WTC11 (cell line): ENCODE measurements around the gene ADH1C. TPM values are rescaled to one million over a fixed set of nuclear protein-coding genes. Genes with fewer than 3 reads are reported as not detected.
"Not testable (repeated sequence)": the region's sequence is repeated elsewhere in the genome, so short reads cannot be mapped to it uniquely, and the experiment has no call there.

Source experiments
- ATAC-seq: fragments of 200-7000 bp; cut with Tn5 transposase; 2 replicates; pipeline ENCODE4 v1.10.0; 2021; ENCODE audit warnings: mild to moderate bottlenecking, moderate library complexity
- CTCF ChIA-PET: fragments of 300-600 bp; sonication (Branson Sonifier 250); formaldehyde crosslinking; loops from one replicate; lab custom pipeline; 2021; ENCODE audit warnings: antibody characterized with exemption; lab: Charles Lee
- POLR2A ChIA-PET: fragments of 350-600 bp; sonication (Branson Sonifier 250); formaldehyde crosslinking; loops from one replicate; lab custom pipeline; 2021; ENCODE audit warnings: antibody characterized with exemption; lab: Charles Lee
- DNase-seq: peaks from one replicate; pipeline ENCODE4 v3.0.0; 2021; ENCODE audit warnings: low spot score
- H3K27ac Mint-ChIP-seq: 2 replicates; pipeline ENCODE4 v1.8.0; 2021; ENCODE audit warnings: mixed read lengths
- H3K27me3 Mint-ChIP-seq: 2 replicates; pipeline ENCODE4 v1.8.0; 2021; ENCODE audit warnings: low read depth, mild to moderate bottlenecking, moderate library complexity, mixed read lengths
- H3K36me3 Mint-ChIP-seq: 2 replicates; pipeline ENCODE4 v1.8.0; 2021; ENCODE audit warnings: mixed read lengths
- H3K4me1 Mint-ChIP-seq: 2 replicates; pipeline ENCODE4 v1.8.0; 2022; ENCODE audit warnings: mixed read lengths
- H3K4me3 Mint-ChIP-seq: 2 replicates; pipeline ENCODE4 v1.8.0; 2021; ENCODE audit warnings: mild to moderate bottlenecking, moderate library complexity, mixed read lengths
- H3K9me3 Mint-ChIP-seq: 2 replicates; pipeline ENCODE4 v1.8.0; 2021; ENCODE audit warnings: mixed read lengths
- AR ChIP-seq: fragments of 250-450 bp; sonication (Bioruptor Pico); IDR thresholded peaks from 2 replicates; pipeline ENCODE4 v1.9.0; 2021; ENCODE audit warnings: mild to moderate bottlenecking
- ATF2 ChIP-seq: sonication (generic); formaldehyde crosslinking; IDR thresholded peaks from 2 replicates; pipeline ENCODE4 v1.8.1; 2022; ENCODE audit warnings: low read depth, missing genetic modification reagents, borderline replicate concordance
- CDX4 ChIP-seq: fragments of 250-450 bp; sonication (Bioruptor Pico); IDR thresholded peaks from 2 replicates; pipeline ENCODE4 v1.9.0; 2021; ENCODE audit warnings: moderate library complexity, mild to moderate bottlenecking, inconsistent platforms, borderline replicate concordance
- CREB1 ChIP-seq: sonication (generic); formaldehyde crosslinking; IDR thresholded peaks from 2 replicates; pipeline ENCODE4 v1.8.0; 2023; ENCODE audit warnings: mild to moderate bottlenecking, missing genetic modification reagents
- CTCF ChIP-seq: fragments of 200-600 bp; IDR thresholded peaks from 2 replicates; pipeline ENCODE4 v1.8.0; 2022; ENCODE audit warnings: antibody characterized with exemption
- E2F5 ChIP-seq: sonication (generic); formaldehyde crosslinking; IDR thresholded peaks from 2 replicates; pipeline ENCODE4 v1.8.1; 2022; ENCODE audit warnings: mild to moderate bottlenecking, moderate library complexity, missing genetic modification reagents
- ETV6 ChIP-seq: sonication (generic); formaldehyde crosslinking; IDR thresholded peaks from 2 replicates; pipeline ENCODE4 v1.8.1; 2022; ENCODE audit warnings: mild to moderate bottlenecking, missing genetic modification reagents
- FOXJ3 ChIP-seq: sonication (generic); formaldehyde crosslinking; IDR thresholded peaks from 2 replicates; pipeline ENCODE4 v1.9.0; 2021; ENCODE audit warnings: missing genetic modification reagents, mild to moderate bottlenecking, borderline replicate concordance
- MXD4 ChIP-seq: fragments of 250-450 bp; sonication (Bioruptor Pico); IDR thresholded peaks from 2 replicates; pipeline ENCODE4 v1.8.0; 2021; ENCODE audit warnings: mild to moderate bottlenecking, moderate library complexity, borderline replicate concordance
- NFYB ChIP-seq: sonication (generic); formaldehyde crosslinking; conservative IDR thresholded peaks from 2 replicates; pipeline ENCODE4 v1.8.0; 2022; ENCODE audit warnings: low read depth, missing genetic modification reagents
- PRRX2 ChIP-seq: fragments of 250-450 bp; sonication (Bioruptor Pico); IDR thresholded peaks from 2 replicates; pipeline ENCODE4 v1.8.0; 2021; ENCODE audit warnings: mild to moderate bottlenecking
- RELA ChIP-seq: sonication (generic); formaldehyde crosslinking; IDR thresholded peaks from 2 replicates; pipeline ENCODE4 v1.8.1; 2022; ENCODE audit warnings: missing genetic modification reagents, mild to moderate bottlenecking, borderline replicate concordance
- SOX15 ChIP-seq: fragments of 250-450 bp; sonication (Bioruptor Pico); IDR thresholded peaks from 2 replicates; pipeline ENCODE4 v1.9.0; 2021; ENCODE audit warnings: mild to moderate bottlenecking
- TP53 ChIP-seq: sonication (generic); formaldehyde crosslinking; IDR thresholded peaks from 2 replicates; pipeline ENCODE4 v1.8.1; 2023; ENCODE audit warnings: mild to moderate bottlenecking, missing genetic modification reagents
- USF2 ChIP-seq: sonication (generic); formaldehyde crosslinking; IDR thresholded peaks from 2 replicates; pipeline ENCODE4 v1.8.1; 2023; ENCODE audit warnings: mild to moderate bottlenecking, missing genetic modification reagents, moderate library complexity
- ZMAT4 ChIP-seq: fragments of 250-450 bp; sonication (Bioruptor Pico); IDR thresholded peaks from 2 replicates; pipeline ENCODE4 v1.9.0; 2021; ENCODE audit warnings: mild to moderate bottlenecking
- ZNF121 ChIP-seq: sonication (generic); formaldehyde crosslinking; IDR thresholded peaks from 2 replicates; pipeline ENCODE4 v1.8.0; 2023; ENCODE audit warnings: missing genetic modification reagents
- ZNF219 ChIP-seq: sonication (generic); formaldehyde crosslinking; IDR thresholded peaks from 2 replicates; pipeline ENCODE4 v1.8.0; 2023; ENCODE audit warnings: missing genetic modification reagents, mild to moderate bottlenecking, borderline replicate concordance
- ZNF423 ChIP-seq: fragments of 250-450 bp; sonication (Bioruptor Pico); IDR thresholded peaks from 2 replicates; pipeline ENCODE4 v2.1.2; 2022; ENCODE audit warnings: mild to moderate bottlenecking, moderate library complexity
- total RNA-seq: library from RNA; stranded (reverse); gene quantifications from 3 replicates; pipeline ENCODE4 v1.2.3, GENCODE V29; 2021

The ADH1C gene
- total RNA-seq, 1 experiment from 2014 or later, result 0.22 TPM

- ChIA-PET CTCF (no interaction called here), POLR2A (no interaction called here)
- H3K36me3 Mint-ChIP-seq, result peaks cover 10% of the 10 kb centered on the region
- H3K27ac Mint-ChIP-seq, result no peak overlapping the region
- no peak for TF ChIP-seq ZNF121
- no peak for TF ChIP-seq MXD4
- no peak for TF ChIP-seq ZNF423 (CRISPR knock-in tag)
- TF ChIP-seq E2F5 (CRISPR knock-in tag), result no peak
- no peak for TF ChIP-seq CDX4 (CRISPR knock-in tag)
- no peak overlapping the region for H3K4me3 Mint-ChIP-seq
- H3K9me3 Mint-ChIP-seq, result peaks cover 45% of the 10 kb centered on the region
- H3K27me3 Mint-ChIP-seq, result no peaks in the 10 kb centered on the region
- peaks cover 10% of the 10 kb centered on the region for H3K4me1 Mint-ChIP-seq
- no peak for DNase-seq
- no peak for ATAC-seq
These were observed 28.2 kb downstream of the ADH1C start for GRCh38 chr4:99324361-99324760.

- Mint-ChIP-seq H3K36me3 (peaks cover 10% of the 10 kb centered on the region), H3K27me3 (no peaks in the 10 kb centered on the region), H3K27ac (no peak overlapping the region), H3K9me3 (peaks cover 39% of the 10 kb centered on the region), H3K4me3 (no peak overlapping the region), H3K4me1 (peaks cover 10% of the 10 kb centered on the region)
- ATAC-seq (no peak), DNase-seq (no peak)
- no peak for TF ChIP-seq ATF2 (CRISPR knock-in tag)
- no peak for TF ChIP-seq TP53 (CRISPR knock-in tag)
- no peak for TF ChIP-seq USF2
- TF ChIP-seq FOXJ3, result no peak
- ChIA-PET POLR2A (no interaction called here), CTCF (interaction anchor here (0.6 kb wide), 1 partner anchor 53 kb away, joined by 3 read pairs; no protein-coding TSS in a partner anchor)
These were observed 28.8 kb downstream of the ADH1C start for GRCh38 chr4:99323756-99324155.

- TF ChIP-seq SOX15 (CRISPR knock-in tag) (no peak), CREB1 (CRISPR knock-in tag) (no peak), ZMAT4 (CRISPR knock-in tag) (no peak), NFYB (CRISPR knock-in tag) (no peak), RELA (CRISPR knock-in tag) (no peak), ETV6 (no peak), PRRX2 (no peak), AR (CRISPR knock-in tag) (no peak), CDX4 (CRISPR knock-in tag) (no peak), FOXJ3 (no peak), ZNF219 (no peak), CTCF (no peak), TP53 (CRISPR knock-in tag) (no peak)
- Mint-ChIP-seq H3K36me3 (peaks cover 3% of the 10 kb centered on the region; the same call in 1 of the 2 replicates), H3K4me3 (no peak within 1 kb of the TSS), H3K9me3 (peaks cover 23% of the 10 kb centered on the region), H3K27me3 (no peaks in the 10 kb centered on the region), H3K4me1 (peaks cover 10% of the 10 kb centered on the region), H3K27ac (no peak within 1 kb of the TSS)
- ATAC-seq, result peak; percentile 77
- DNase-seq, result no peak
- ChIA-PET CTCF (no interaction called here), POLR2A (interaction anchor here (0.6 kb wide), 1 partner anchor 65 kb away, joined by 5 read pairs; no protein-coding TSS in a partner anchor)
These were observed 31.0 kb downstream of the ADH1C start, which contains the start of gene ADH1B for GRCh38 chr4:99321241-99322191. ADH1B (minus strand) TSS chr4:99321401; CDS start chr4:99321331, 70 bp downstream.

- DNase-seq, H3K36me3 Mint-ChIP-seq, CTCF ChIA-PET, H3K4me3 Mint-ChIP-seq, H3K9me3 Mint-ChIP-seq, POLR2A ChIA-PET, H3K27ac Mint-ChIP-seq, ATAC-seq, H3K27me3 Mint-ChIP-seq: not testable (repeated sequence)
- H3K4me1 Mint-ChIP-seq, result peaks cover 15% of the 10 kb centered on the region
These were observed 34.7 kb downstream of the ADH1C start for GRCh38 chr4:99317811-99318210.
